HG02642 (cell line): ENCODE measurements around the gene SRSF2.

ENCODE experiments used
- ATAC-seq: cut with Tn5 transposase; IDR thresholded peaks from one replicate; pipeline ENCODE4 v1.9.1; 2021; ENCODE audit warnings: mild to moderate bottlenecking; ENCODE audit not compliant: unreplicated experiment, poor library complexity

SRSF2 gene

GRCh38 chr17:76685366-76685765 lies 51.8 kb downstream of the SRSF2 start:
- ATAC-seq: no peak

- no peak for ATAC-seq
These were observed 52.4 kb downstream of the SRSF2 start for GRCh38 chr17:76684756-76685155.
